Right lung (tissue), 10 donors: ENCODE data around the gene ANGPTL4. TPM values are rescaled to one million over a fixed set of nuclear protein-coding genes. Genes with fewer than 3 reads are reported as not detected.
"Not testable (repeated sequence)": the region's sequence is repeated elsewhere in the genome, so short reads cannot be mapped to it uniquely, and the experiment has no call there.

ENCODE experiments used
- DNase-seq, 2 donors: peaks; one replicate each; pipeline ENCODE4 v3.0.0-alpha.2; 2013
- long read RNA-seq, 8 donors: transcript quantifications; one replicate each; lab custom pipeline, GENCODE V29; 2026
- polyA plus RNA-seq, 5 donors: library from polyadenylated mRNA; unstranded; fragments of 120-200 nt; gene quantifications; one replicate each; pipeline versions ENCODE4 v1.2.1 to v1.2.3, GENCODE V29; 2013; ENCODE audit warnings: inconsistent platforms in 1 of 5, low replicate concordance in 1 of 5; ENCODE audit not compliant: insufficient read length in 5 of 5, insufficient read depth in 1 of 5

The ANGPTL4 gene
- polyA plus RNA-seq: 1 to 10 TPM; 2.9 to 7.6 (median 4.6) TPM
- long read RNA-seq, donor 1, partial matches to known transcripts: 19 of 20 reads
- long read RNA-seq, donor 1, other reads (novel, unspliced or antisense): 0 of 20 reads
- long read RNA-seq, donor 2: 0 reads
- long read RNA-seq, donor 3, partial matches to known transcripts: 0 of 2 reads
- long read RNA-seq, donor 3, other reads (novel, unspliced or antisense): 0 of 2 reads
- long read RNA-seq, donor 4, partial matches to known transcripts: 0 of 19 reads
- long read RNA-seq, donor 4, other reads (novel, unspliced or antisense): 18 of 19 reads
- long read RNA-seq, donor 5, partial matches to known transcripts: 0 of 2 reads
- long read RNA-seq, donor 5, other reads (novel, unspliced or antisense): 0 of 2 reads
- long read RNA-seq, donor 6, partial matches to known transcripts: 0 of 16 reads
- long read RNA-seq, donor 6, other reads (novel, unspliced or antisense): 15 of 16 reads
- long read RNA-seq, donor 7, partial matches to known transcripts: 0 of 2 reads
- long read RNA-seq, donor 7, other reads (novel, unspliced or antisense): 0 of 2 reads
- long read RNA-seq, donor 8, partial matches to known transcripts: 0 of 1 reads
- long read RNA-seq, donor 8, other reads (novel, unspliced or antisense): 0 of 1 reads

GRCh38 chr19:8363803-8364771, at the start of gene ANGPTL4:
Gene ANGPTL4 (plus strand): TSS chr19:8364155. CDS start chr19:8364322, 167 bp downstream.
- DNase-seq: peak in 1 of 2 donors; percentile 34

- DNase-seq: not testable (repeated sequence)
Observed at GRCh38 chr19:8314981-8315640, 48.8 kb upstream of the ANGPTL4 start.

GRCh38 chr19:8316351-8317125, 47.4 kb upstream of the ANGPTL4 start:
- no peak for DNase-seq

- DNase-seq: not testable (repeated sequence)
Observed at GRCh38 chr19:8318835-8319234, 45.1 kb upstream of the ANGPTL4 start.

GRCh38 chr19:8319807-8320520, 44.0 kb upstream of the ANGPTL4 start:
- no peak for DNase-seq

GRCh38 chr19:8320564-8321066, 43.3 kb upstream of the ANGPTL4 start:
- no peak for DNase-seq

GRCh38 chr19:8321067-8321985, 42.6 kb upstream of the ANGPTL4 start, which contains the start of the genes NDUFA7 and RPS28:
Gene NDUFA7 (minus strand): TSS chr19:8321375. CDS start chr19:8321358, 17 bp downstream.
Gene RPS28 (plus strand): TSS chr19:8321496. CDS start chr19:8321531, 35 bp downstream.
- DNase-seq: peak; percentile 96 to 98

GRCh38 chr19:8321986-8322637, 41.8 kb upstream of the ANGPTL4 start:
- no peak for DNase-seq

- no peak for DNase-seq
Observed at GRCh38 chr19:8322638-8322997, 41.3 kb upstream of the ANGPTL4 start.

GRCh38 chr19:8323781-8324185, 40.2 kb upstream of the ANGPTL4 start:
- DNase-seq: no peak

- no peak for DNase-seq
Observed at GRCh38 chr19:8324186-8325050, 39.5 kb upstream of the ANGPTL4 start.

GRCh38 chr19:8325454-8325853, 38.5 kb upstream of the ANGPTL4 start:
- DNase-seq: no peak

- no peak for DNase-seq
Observed at GRCh38 chr19:8329996-8330395, 34.0 kb upstream of the ANGPTL4 start.

- no peak for DNase-seq
Observed at GRCh38 chr19:8331263-8331845, 32.6 kb upstream of the ANGPTL4 start.

GRCh38 chr19:8332976-8333766, 30.8 kb upstream of the ANGPTL4 start:
- no peak for DNase-seq
